Measurements from ENCODE around the gene FBXL15.

Gene FBXL15

GRCh38 chr10:102411341-102412255 lies 9.0 kb upstream of the FBXL15 start:
- no peak for DNase-seq (ENCODE audit: low read depth)

- no peak for DNase-seq (ENCODE audit: low read depth)
These were observed 8.3 kb upstream of the FBXL15 start for GRCh38 chr10:102412293-102412692.

GRCh38 chr10:102413053-102413705 lies 7.5 kb upstream of the FBXL15 start:
- no peak for DNase-seq (ENCODE audit: low read depth)

- no peak for DNase-seq (ENCODE audit: low read depth)
These were observed 6.7 kb upstream of the FBXL15 start for GRCh38 chr10:102413806-102414561.

- DNase-seq (ENCODE audit: low read depth) = no peak
These were observed 5.9 kb upstream of the FBXL15 start for GRCh38 chr10:102414749-102415148.

- DNase-seq (ENCODE audit: low read depth) = no peak
These were observed 4.4 kb upstream of the FBXL15 start for GRCh38 chr10:102416283-102416682.

- DNase-seq (ENCODE audit: low read depth) = no peak
These were observed 3.9 kb upstream of the FBXL15 start for GRCh38 chr10:102416695-102417094.

- DNase-seq (ENCODE audit: low read depth) = no peak
These were observed 1.9 kb upstream of the FBXL15 start, which contains the start of gene PSD for GRCh38 chr10:102418622-102419268. Gene PSD (minus strand): TSS chr10:102418785. CDS start chr10:102417038, 1,747 bp downstream.

- no peak for DNase-seq (ENCODE audit: low read depth)
These were observed 1.1 kb upstream of the FBXL15 start for GRCh38 chr10:102419269-102420180.

GRCh38 chr10:102420181-102420713 lies 389 bp upstream of the FBXL15 start:
- DNase-seq (ENCODE audit: low read depth) = no peak

- DNase-seq (ENCODE audit: low read depth) = no peak
These were observed 796 bp downstream of the FBXL15 start for GRCh38 chr10:102421507-102421756.

GRCh38 chr10:102421757-102422512 lies 1.3 kb downstream of the FBXL15 start:
- no peak for DNase-seq (ENCODE audit: low read depth)

- DNase-seq (ENCODE audit: low read depth) = peak; percentile 47
These were observed 2.0 kb downstream of the FBXL15 start for GRCh38 chr10:102422545-102423129.

GRCh38 chr10:102423372-102423968 lies 2.8 kb downstream of the FBXL15 start:
- DNase-seq (ENCODE audit: low read depth) = no peak

- no peak for DNase-seq (ENCODE audit: low read depth)
These were observed 3.5 kb downstream of the FBXL15 start for GRCh38 chr10:102424145-102424544.

GRCh38 chr10:102424916-102425315 lies 4.3 kb downstream of the FBXL15 start:
- DNase-seq (ENCODE audit: low read depth) = no peak

- no peak for DNase-seq (ENCODE audit: low read depth)
These were observed 4.8 kb downstream of the FBXL15 start for GRCh38 chr10:102425444-102425843.

GRCh38 chr10:102426803-102427287 lies 6.2 kb downstream of the FBXL15 start:
- no peak for DNase-seq (ENCODE audit: low read depth)

GRCh38 chr10:102429468-102429867 lies 8.8 kb downstream of the FBXL15 start:
- DNase-seq (ENCODE audit: low read depth) = no peak

All from fibroblast of the conjunctiva (primary cell).